HTERT RPE-1 (cell line): Measurements from ENCODE around the gene SERINC4.

Experiments
- in situ Hi-C: fragments of 300-500 bp; cut with MboI; formaldehyde crosslinking; loops from 4 replicates; pipeline ENCODE4 v1.14.3; 2020; ENCODE audit warnings: low sequenced_read_pairs

SERINC4 gene

GRCh38 chr15:43799209-43799944, 643 bp downstream of the SERINC4 start:
- in situ Hi-C loops: no loop called here

GRCh38 chr15:43796566-43796965, 3.5 kb downstream of the SERINC4 start:
- in situ Hi-C loops: no loop called here

GRCh38 chr15:43795997-43796396, 4.0 kb downstream of the SERINC4 start:
- in situ Hi-C loops: no loop called here

- in situ Hi-C loops: no loop called here
These were observed 4.8 kb downstream of the SERINC4 start for GRCh38 chr15:43795197-43795596.

GRCh38 chr15:43794269-43795037, 5.6 kb downstream of the SERINC4 start:
- in situ Hi-C loops: no loop called here

- in situ Hi-C loops: no loop called here
These were observed 6.4 kb downstream of the SERINC4 start for GRCh38 chr15:43793647-43794046.

GRCh38 chr15:43792761-43793476, 7.1 kb downstream of the SERINC4 start:
- in situ Hi-C loops: no loop called here

- in situ Hi-C loops: no loop called here
These were observed 7.8 kb downstream of the SERINC4 start, which contains the start of gene SERF2 for GRCh38 chr15:43791993-43792760. Gene SERF2 (plus strand): TSS chr15:43792320. CDS start chr15:43792377, 57 bp downstream.

GRCh38 chr15:43789409-43789808, 10.6 kb downstream of the SERINC4 start:
- in situ Hi-C loops: no loop called here

- in situ Hi-C loops: no loop called here
These were observed 21.0 kb downstream of the SERINC4 start for GRCh38 chr15:43779016-43779415.

GRCh38 chr15:43777267-43777914, 22.6 kb downstream of the SERINC4 start:
- in situ Hi-C loops: no loop called here

- in situ Hi-C loops: no loop called here
These were observed 23.2 kb downstream of the SERINC4 start, which contains the start of gene ELL3 for GRCh38 chr15:43776718-43777266. Gene ELL3 (minus strand): TSS chr15:43776966. CDS start chr15:43776901, 65 bp downstream.

- in situ Hi-C loops: no loop called here
These were observed 23.8 kb downstream of the SERINC4 start for GRCh38 chr15:43776101-43776717.

- in situ Hi-C loops: no loop called here
These were observed 24.5 kb downstream of the SERINC4 start for GRCh38 chr15:43775411-43775965.

GRCh38 chr15:43774062-43774461, 26.0 kb downstream of the SERINC4 start:
- in situ Hi-C loops: no loop called here

GRCh38 chr15:43772624-43773023, 27.4 kb downstream of the SERINC4 start:
- in situ Hi-C loops: no loop called here

GRCh38 chr15:43771816-43772215, 28.2 kb downstream of the SERINC4 start:
- in situ Hi-C loops: no loop called here

GRCh38 chr15:43769584-43770228, 30.3 kb downstream of the SERINC4 start:
- in situ Hi-C loops: no loop called here
